Right ventricle myocardium inferior (tissue), 1 donor: ENCODE measurements around the gene SH3GL2. TPM values are rescaled to one million over a fixed set of nuclear protein-coding genes. Genes with fewer than 3 reads are reported as not detected.

Source experiments
- ATAC-seq: fragments of 200-7000 bp; cut with Tn5 transposase; one replicate; pipeline ENCODE4 v1.9.1; 2020; ENCODE audit warnings: mild to moderate bottlenecking, moderate library complexity
- DNase-seq: peaks from one replicate; pipeline ENCODE4 v3.0.0; 2021; ENCODE audit errors: missing footprints
- intact Hi-C: fragments of 100-400 bp; cut with DNase I; formaldehyde crosslinking; loops from one replicate; pipeline ENCODE4 v1.11.0; 2022
- total RNA-seq: library from RNA; stranded (reverse); fragmentation: NEBNext Ultra II Directional; extraction: Animal tissue kit (Norgen Biotek cat#: 25700); gene quantifications from one replicate; pipeline ENCODE4 v1.2.1, GENCODE V29; 2021
- donor health status: DM: no; HTN: yes; CAD: no; lungs with severe emphysema.

Gene SH3GL2
- total RNA-seq, 1 donor from 2014 or later = 0.51 TPM

DNA sequence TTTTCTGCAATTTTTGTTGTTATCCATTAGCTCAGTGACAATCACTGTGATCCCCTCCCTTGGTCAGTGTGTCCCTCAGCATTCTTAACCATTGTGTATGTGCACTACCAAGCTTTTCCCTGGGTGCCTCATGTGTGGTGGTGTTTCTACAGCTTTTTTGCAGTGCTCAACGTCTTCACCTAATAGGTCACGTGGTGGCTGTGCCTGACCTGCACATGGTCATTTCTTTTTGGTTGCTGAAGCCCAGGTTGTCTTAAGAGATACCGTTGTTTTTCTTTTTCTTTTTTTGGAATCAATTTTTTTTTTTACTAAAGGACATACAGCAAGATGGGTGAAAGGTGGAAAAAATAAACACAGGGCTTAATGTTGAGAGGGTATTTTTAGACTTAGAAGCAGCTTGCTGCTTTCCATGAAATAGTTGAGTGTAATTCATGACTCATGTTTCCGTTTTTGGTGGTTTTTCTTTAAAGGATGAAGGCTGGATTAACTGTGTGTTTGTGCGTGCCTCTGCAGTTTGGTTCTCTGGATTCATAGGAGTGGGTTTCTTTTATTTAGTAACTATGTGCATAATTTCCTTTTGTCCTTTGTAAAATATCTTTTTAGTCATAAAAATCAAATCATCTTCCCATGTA lies 22.2 kb downstream of the SH3GL2 start:
- ATAC-seq = no peak
- intact Hi-C loops = no loop called here
- DNase-seq = no peak

DNA sequence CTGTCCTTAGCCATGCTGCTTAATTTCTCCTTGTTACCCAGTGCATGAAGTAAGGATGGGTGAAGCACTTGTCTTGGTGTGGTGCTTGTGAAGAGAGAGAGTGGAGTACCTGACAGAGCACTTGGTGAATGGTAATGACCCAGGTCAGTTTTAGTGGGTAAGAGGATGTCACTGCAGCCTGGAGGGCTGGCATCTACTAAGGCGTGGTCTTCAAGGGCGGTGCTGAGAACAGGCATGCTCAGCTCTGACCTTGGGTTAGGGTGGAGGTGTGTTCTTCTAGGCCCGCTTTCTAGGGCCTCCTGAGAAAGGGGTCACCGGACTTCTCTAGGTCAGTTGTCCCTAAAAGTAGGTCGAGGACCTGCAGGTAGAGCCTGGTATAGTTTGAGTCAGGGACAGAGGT lies 25.7 kb downstream of the SH3GL2 start:
- ATAC-seq (no peak), DNase-seq (no peak)
- intact Hi-C loops = no loop called here

DNA sequence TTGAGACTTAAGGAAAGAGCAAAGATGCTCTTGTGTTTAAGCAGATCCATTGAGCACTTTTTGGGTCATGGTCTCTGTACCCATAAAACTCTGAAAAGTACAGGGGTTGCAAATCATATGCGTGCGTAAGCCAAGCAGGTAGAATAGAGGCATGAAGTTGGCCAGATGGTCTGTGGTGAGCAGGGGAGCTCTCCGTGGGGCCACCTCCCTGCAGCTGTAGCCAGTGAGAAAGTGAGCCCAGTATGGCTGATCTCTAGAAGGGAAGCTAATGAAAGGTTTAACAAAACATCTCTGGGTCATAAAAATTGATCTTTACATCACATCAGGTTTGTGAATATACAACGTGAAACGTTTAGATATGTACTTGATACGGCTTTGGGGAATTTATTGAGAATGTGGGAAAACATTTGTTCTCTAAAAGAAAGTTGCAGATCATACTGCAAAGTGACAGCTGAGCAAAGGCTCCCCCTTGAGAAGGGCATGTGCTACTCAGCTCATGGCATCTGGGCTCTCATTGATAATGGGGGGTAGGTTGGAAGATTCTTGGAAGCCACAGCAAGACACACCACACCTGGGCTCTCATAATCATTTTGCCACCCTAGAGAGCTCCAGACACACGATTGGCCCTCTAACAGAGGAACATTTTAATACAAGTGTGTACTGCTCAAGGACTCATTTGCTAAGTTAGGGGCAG lies 30.6 kb downstream of the SH3GL2 start:
- ATAC-seq (no peak), DNase-seq (no peak)
- intact Hi-C loops = no loop called here

DNA sequence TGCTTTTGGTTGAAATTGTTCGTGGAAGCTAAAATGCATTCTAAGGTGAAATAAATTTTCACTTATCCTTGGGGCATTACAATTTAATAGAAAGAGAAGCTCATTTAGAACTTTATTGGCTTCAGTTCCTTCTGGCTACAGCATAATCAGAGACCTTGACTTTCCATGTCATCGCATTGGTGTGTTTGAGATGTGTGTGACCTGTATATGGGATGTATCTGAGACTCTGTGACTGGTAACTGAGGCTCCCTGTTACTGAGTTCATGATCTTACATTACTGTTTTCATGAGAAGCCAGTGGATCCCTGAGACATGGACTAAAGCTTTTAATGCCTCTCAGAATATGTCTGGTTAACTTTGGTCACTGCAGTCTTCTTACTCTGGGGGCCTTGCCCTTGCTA lies 32.5 kb downstream of the SH3GL2 start:
- intact Hi-C loops = no loop called here
- DNase-seq (no peak), ATAC-seq (peak; percentile 70)

DNA sequence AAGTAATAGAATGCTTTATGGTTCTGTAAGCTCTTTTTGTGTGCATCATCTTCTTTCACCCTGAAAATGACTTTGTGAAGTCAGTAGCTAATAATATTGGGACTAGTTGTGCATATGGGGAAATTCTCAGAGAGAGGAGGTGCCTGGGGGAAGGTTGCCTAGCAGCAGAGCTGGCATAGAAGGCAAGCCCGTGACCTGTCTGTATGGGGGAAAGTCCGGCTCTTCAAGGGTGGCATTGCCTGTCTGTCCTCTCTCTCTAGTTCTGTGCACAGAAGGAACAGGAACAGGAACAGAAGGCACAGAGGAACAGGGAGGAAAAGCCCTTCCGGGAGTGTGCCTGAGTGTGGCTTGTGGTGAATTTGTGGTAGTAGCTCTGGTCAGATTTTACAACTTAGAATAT lies 33.1 kb downstream of the SH3GL2 start:
- ATAC-seq (peak; percentile 31), DNase-seq (no peak)
- intact Hi-C loops = no loop called here

DNA sequence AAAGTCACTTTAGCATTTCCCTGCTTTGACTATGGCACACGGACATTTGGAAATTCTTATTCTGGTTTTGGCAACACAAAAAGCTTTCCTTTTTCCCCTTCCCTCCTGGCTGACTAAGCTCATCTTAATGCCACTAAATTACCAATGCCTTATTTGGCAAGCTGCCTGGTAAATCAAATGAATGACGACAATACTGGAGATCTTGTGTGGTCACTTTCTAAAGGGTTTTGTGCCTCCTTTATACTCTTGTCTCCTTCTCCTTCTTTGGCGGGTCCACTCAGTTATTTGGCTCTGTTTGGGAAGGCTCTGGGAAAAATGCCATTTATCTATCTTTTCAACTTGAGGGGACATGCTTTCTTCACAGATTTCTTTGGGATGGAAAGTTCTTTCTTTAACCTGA lies 34.9 kb downstream of the SH3GL2 start:
- no peak for DNase-seq
- ATAC-seq = no peak
- intact Hi-C loops = no loop called here

DNA sequence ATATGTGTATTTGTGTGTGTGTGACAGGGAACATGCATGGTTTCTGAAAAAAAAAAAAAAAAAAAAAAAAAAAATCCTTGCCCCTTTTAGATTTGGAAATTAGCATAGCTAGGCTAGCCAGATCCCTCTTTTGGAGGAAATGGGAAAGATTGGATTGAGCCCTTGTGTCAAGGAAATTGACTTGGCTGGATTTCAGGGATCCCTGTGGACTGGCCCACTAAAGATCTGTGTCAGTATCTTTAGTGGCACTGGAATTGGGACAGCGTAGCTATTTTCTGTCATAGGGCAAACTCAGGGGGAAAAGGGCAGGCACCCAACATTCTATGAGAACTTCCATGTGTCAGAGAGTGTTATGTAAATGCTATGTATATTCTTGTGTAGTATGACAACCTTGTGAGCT lies 35.4 kb downstream of the SH3GL2 start:
- DNase-seq = no peak
- intact Hi-C loops = no loop called here
- no peak for ATAC-seq

DNA sequence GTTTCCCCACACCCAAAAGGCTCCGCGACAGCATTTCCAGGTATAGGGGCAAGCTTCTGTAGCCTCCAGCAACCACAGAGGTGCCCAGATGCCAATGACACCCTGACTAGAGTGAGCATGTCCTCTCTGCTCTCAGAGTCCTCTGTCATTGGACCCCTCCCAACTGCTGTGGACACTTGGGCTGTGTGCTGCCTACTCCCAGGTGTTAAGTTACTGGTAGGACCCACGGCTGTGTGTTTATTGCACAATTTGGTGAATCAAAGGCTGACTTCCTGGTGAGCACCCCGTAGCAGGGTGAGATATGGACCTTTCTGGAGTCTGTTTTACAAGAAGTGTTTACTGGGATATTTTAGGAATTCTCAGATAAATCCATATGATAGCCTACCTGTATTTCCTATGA lies 36.0 kb downstream of the SH3GL2 start:
- ATAC-seq (no peak), DNase-seq (no peak)
- intact Hi-C loops = no loop called here

DNA sequence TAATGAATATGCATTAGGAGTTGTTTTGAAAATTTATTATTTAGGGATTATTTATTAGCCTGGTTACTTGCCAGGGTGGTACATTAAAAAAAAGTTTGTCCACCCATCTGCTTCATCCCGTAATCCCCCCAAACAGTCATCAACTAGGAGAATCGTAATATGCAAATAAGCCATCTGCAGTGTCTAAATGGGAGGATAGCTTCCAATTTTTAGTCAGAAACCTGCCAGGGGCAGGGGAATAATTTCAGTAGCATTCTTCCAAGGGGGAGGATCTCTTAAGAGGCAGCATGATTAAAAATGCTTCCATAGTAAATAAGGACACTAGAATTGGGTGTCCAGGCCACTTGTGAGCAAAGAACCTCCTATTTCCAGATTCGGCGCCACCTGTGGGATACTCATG lies 43.3 kb downstream of the SH3GL2 start:
- intact Hi-C loops = no loop called here
- ATAC-seq (no peak), DNase-seq (no peak)

DNA sequence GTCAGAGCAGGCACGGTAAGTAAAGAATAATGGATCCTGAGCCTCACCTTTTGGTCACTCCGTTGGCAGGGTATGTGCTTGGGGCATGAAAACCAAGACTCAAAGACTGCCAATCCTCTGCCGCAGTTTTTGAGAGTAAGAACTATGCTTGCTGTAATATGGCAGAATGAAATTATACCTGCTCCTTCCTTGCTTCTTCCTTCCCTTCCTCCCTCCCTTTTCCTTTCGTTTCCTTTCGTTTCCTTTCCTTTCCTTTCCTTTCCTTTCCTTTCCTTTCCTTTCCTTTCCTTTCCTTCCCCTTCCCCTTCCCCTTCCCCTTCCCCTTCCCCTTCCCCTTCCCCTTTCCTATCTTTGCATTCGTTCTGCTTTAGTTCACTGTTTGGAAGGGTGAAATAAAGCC lies 43.9 kb downstream of the SH3GL2 start:
- ATAC-seq = no peak
- no peak for DNase-seq

DNA sequence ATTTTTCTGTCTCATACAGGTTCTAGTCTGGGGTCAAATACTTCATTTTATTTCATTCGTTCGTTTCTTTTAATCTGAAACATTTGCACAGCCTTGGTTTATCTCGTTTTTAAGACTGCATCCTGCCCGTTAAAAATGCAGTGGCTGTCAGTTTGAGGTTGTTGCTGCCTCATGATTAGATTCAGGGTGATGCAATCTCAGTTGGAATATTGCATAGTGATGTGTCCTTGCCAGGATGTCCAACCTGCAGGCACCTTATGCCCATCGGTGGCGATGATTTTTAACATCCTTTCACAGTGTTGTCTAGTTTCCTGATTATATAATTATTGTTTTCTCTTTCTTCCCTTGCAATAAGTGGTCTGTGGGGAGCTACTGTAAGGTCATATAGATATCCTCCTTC lies 45.1 kb downstream of the SH3GL2 start:
- DNase-seq (no peak), ATAC-seq (no peak)
- intact Hi-C loops = no loop called here

More for the DNA sequence above, 43.9 kb downstream of the SH3GL2 start:
- intact Hi-C loops = no loop called here

DNA sequence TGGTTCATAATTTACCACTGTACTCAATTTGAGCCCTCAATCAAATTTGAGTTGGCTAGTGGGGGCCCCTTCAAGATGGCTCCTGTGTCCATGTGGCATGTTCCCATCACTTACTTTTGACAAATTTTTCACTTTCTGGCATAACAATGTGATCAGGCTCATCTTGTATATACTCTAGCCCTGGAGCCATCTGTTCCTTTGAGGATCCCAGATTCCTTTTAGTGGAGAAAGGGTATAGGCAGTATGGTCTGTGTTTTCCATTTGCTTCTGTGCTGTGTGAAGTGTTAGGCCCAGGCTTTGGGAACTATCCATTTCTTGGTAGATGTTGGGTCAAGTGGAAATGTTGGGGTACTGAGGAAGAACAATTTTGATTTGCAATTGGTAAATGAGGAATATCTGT lies 45.7 kb downstream of the SH3GL2 start:
- ATAC-seq (no peak), DNase-seq (no peak)
- intact Hi-C loops = no loop called here

DNA sequence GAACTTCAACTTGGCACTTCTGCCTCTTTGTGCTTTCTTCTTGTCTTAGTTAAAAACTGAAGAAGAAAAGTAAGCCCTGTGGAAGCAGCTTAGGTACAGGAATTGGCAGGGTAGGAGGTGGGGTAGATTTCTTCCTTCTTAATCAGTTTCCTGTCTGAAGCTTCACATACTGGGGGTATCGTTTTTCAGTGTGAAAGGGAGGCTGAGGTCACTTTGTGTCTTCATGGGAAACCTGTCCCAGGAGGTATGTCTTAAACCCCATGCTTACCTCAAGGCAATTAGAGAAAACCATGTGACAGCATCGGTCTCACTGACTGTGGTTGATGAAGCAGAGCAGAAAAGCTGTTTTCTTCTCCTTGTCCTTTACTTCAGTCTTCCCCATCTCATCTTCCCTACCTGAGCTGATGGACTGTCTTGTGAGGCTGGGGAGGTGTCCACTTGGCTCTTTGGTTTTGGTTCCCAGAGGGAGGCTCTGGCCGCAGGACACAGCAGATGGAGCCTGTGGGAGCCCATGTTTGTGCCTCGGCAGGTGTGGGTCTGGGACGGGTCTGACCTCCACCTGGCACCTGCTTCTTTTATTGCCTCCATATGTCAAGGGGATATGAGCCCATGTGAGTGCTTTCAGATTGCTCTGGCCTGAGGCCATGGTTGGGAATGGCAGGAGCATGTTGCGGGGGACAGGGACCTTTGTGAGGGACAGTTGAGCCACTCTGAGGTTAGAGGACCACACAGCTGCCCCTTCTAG lies 47.0 kb downstream of the SH3GL2 start:
- ATAC-seq (no peak), DNase-seq (no peak)
- intact Hi-C loops = no loop called here

DNA sequence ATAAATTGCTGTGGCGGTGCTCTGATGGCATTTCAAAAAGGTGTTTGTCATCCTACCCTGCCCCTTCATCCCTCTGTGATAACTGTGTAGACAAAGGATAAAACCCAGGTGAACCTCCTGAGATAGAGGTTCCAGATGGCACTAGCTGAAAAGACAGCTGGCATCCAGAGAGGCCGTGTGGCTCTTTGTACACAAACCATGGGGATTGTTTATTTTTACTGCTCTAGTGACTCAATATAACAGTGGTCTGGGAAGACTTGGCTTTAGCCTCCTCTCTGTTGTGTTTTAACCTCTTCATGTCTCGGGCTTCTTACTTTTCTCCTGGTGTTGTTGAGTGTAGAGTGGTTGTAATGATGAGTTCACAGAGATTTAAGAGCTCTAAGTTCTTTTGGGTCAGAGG lies 48.8 kb downstream of the SH3GL2 start:
- ATAC-seq = no peak
- intact Hi-C loops = no loop called here
- no peak for DNase-seq

DNA sequence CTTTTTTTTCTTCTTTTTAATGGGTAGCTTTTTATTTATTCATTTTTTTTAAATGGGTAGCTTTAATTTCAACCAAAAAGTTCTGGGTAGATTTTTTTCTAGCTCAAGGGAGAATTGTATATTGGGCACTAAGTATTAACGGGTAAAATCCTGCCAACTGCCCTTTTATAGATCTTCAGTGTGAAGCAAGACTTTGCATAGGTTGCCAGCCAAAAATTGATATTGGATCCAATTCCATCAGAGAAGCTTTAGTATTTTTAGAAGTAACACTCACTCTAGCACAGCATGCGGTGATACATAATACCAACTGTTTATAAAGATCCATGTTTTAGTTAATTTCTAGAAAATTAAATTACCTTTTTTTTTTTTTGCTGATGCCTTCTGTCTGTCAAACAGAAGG lies 49.8 kb downstream of the SH3GL2 start:
- no peak for DNase-seq

DNA sequence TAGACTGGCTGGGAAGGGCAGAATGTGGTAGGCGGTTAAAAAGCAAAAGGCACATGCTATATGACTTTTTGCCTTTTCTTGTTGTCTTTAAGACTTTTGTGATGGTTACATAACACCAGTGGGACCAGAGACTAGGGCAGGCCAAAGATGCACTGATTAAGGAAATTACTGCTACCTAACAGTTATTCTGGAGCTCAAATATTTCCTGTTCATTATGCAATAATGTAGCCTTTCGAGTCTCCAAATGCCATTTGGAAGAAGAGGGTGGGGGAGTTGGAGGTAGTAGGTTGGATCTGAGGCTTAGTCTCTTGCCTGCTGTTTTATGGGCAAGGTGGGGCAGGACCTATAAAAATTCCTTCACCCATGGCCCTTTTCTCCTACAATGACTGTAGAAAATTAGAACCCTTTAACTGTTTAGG lies 51.7 kb downstream of the SH3GL2 start:
- intact Hi-C loops = no loop called here
- ATAC-seq (no peak), DNase-seq (no peak)

More for the DNA sequence above, 49.8 kb downstream of the SH3GL2 start:
- ATAC-seq = no peak
- intact Hi-C loops = no loop called here

DNA sequence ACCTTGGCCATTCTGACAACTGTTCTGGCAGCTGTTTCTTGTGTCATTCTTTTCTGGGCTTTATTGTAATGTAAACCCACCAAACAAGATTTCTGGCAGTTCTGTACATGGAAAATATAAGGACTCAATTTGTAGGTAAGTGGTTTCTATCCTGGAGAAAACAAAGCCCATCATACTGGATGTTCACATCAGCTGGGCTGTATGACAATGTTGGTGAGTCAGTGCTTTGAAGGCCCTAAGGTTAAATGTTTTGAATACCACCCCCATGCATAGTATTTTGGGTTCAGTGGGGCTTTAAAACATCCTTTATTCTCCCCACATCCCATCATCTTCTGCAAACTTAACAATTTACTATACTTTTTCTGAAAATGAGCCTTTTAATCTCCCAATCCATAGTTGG lies 52.5 kb downstream of the SH3GL2 start:
- DNase-seq (no peak), ATAC-seq (no peak)
- intact Hi-C loops = no loop called here

DNA sequence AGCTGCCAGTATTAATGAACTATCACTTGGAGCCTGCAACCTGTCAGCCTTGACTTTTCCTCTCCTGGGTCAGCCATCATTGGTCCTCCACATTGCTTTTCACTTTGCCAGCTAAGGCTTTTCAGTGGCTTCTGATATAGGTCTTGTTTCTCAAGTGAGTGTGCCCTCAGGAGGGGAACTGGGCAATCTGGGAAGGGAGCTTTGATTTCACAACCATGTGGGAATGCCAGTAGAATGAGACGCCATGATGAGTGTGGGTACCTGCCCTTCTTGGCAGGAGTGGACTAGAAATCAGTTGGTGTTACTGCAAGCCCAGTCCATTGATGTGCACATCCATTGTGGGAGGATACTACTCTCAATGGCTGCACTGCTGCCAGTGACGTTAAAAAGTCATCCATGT lies 54.1 kb downstream of the SH3GL2 start:
- ATAC-seq (no peak), DNase-seq (no peak)
- intact Hi-C loops = no loop called here

DNA sequence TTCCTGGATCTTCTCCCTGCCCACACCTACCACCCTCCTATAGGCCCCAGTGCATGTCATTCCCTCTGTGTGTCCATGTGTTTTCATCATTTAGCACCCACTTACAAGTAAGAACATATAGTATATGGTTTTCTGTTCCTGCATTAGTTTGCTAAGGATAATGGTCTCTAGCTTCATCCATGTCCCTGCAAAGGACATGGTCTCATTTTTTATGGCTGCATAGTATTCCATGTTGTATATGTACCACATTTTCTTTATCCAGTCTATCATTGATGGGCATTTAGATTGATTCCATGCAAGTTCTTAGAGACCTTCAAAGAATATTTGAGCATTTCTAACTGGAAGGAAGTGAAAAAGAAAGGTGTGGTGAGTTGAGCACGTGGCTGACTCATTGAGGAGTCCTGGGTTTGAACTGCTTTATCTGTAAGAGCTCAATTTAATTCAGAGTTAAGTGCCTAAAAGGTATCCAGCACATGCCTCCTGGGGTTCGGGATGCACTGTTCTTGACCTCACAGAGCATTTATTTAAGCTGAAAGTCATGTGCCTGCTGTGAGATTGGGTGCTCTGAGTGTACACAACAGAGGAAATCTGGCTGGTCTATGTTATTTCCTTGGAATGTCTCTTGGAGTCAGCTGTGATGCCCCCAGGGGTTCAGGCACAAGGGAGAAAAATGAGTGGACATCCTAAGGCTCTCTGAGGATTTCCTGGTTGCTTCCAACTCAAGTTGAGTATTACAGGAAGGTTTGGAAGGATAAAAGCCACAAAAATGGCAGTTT lies 56.4 kb downstream of the SH3GL2 start:
- intact Hi-C loops = no loop called here
- ATAC-seq = no peak
- DNase-seq = no peak

DNA sequence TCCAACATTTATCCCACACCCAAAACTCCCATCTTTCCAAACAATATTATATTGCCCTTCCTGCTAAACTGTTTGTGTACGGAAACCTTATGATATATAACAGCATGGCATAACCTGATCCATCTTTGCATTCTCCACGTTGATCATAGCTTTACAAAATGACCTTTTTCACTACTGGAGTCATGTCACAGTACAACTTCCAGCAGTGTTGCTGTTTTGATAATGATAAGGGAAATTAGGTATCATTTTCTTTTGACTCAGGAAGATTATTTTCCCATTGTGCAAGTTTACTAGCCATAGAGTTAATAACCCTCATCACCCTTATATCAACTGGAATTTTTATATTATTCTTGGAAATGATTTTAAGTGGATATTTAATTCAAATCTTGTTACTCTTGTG lies 57.5 kb downstream of the SH3GL2 start:
- no peak for ATAC-seq
- intact Hi-C loops = no loop called here

More for the DNA sequence above, 57.5 kb downstream of the SH3GL2 start:
- no peak for DNase-seq
